Activated CD8-positive, alpha-beta memory T cell treated with anti-CD3 and anti-CD28 coated beads for 36 hours (primary cell): ENCODE data around the gene ADORA2A. TPM values are rescaled to one million over a fixed set of nuclear protein-coding genes. Genes with fewer than 3 reads are reported as not detected.

Source experiments
- CTCF ChIA-PET: fragments of 350-600 bp; sonication (Branson Sonifier 250); formaldehyde crosslinking; loops from one replicate; lab custom pipeline; 2021; ENCODE audit warnings: antibody characterized with exemption; lab: Charles Lee
- POLR2A ChIA-PET: fragments of 350-600 bp; sonication (Branson Sonifier 250); formaldehyde crosslinking; loops from one replicate; lab custom pipeline; 2021; ENCODE audit warnings: antibody characterized with exemption; lab: Charles Lee
- total RNA-seq, 2 experiments: library from RNA; stranded (reverse); gene quantifications; one replicate each; pipeline ENCODE4 v1.2.3, GENCODE V29; 2021

The ADORA2A gene
- total RNA-seq, 2 experiments from 2014 or later, result 39.8 to 41.7 TPM

DNA sequence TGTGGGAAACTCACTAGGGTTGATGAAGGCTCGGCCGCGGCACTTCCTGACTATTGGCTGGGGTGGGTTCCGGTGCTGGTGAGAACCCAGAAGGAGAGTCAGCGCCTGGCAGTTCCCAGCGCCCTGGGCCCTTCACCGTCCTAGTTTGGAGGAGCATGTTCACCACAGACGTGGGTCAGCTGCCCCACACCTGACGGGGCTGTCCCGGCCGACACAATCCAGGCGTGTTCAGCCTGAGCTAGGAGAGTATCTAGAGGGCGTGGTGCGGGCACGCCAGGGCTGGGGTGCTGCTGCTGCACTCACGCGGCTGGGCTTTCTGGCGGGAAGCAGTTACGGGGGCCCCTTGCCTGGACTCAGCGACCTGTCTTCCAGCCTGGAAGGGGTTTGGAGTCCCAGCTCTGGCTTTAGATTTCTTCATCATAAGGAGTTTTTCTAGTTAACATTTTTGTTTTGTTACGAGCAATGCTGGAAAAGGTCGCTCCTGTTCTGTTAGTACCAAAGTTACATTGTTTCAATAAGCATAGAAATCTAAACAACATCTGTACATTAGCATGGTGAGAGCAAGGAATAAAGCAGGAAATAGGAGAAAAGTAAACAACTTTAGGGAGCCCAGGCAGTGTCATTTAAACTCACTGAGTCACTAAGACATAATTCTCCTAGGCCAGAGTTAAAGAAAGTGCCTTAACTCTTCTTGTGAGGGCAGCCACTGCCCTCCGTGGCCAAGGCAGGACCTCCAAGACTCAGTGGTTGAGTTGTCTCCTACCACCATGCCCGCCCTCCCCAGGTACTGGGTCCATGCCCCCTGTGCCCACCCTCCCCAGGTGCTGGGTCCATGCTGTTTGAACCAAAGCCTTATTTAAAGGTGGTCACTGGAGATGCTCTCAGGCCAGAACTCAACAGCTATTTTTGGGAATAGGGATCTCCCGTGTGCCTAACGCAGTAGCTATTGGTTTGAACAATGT, 12.1 kb upstream of the ADORA2A start:
- ChIA-PET POLR2A (no interaction called here), CTCF (interaction anchor here (1.1 kb wide), 1 partner anchor 110 kb away, joined by 3 read pairs; no protein-coding TSS in a partner anchor)

DNA sequence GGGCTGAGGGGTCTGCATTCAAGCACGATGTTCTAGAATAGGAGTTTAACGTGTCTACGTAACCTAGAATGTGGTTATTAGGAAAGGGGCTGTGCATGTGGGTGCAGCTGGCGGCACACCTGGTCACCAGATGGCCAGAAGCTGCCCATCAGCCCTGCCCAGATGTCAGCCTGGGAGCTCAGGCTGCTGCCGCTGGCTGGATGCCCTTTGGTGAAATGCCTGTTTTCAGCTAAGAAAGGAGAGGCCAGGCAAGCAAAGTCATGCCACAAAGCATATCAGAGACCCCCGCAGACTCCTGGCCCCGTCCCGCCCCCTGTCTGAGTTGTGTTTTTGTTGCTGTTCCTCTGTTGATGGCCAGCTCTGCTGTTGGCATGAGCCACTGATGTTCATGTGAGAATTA, 11.3 kb upstream of the ADORA2A start:
- POLR2A ChIA-PET, result no interaction called here

DNA sequence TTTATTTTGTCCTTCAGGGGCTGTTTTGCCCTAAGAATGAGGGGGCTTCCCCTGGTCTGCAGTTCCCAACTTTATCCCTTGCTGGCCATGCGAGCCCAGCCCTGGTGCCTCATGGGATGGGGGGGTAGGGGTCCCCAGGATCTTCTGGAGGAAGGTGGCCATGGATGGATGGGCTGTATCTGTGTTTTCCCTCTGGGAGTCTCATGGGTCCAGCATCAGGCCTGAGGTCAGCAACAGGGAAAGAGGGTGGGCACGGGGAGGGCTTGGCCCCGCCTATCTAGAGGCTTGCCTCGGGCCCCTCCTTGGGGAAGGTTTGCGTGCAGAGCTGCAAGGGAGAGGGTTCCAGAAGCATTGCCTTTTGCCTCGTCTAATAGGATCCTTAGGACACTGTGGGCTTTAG, 10.8 kb upstream of the ADORA2A start:
- CTCF ChIA-PET, result interaction anchor here (0.6 to 1.1 kb wide), 2 partner anchors 105 to 806 kb away, joined by 3 read pairs; no protein-coding TSS in a partner anchor
- POLR2A ChIA-PET, result no interaction called here

More for the DNA sequence above, 11.3 kb upstream of the ADORA2A start:
- CTCF ChIA-PET, result interaction anchor here (0.6 kb wide), 1 partner anchor 805 kb away, joined by 3 read pairs; no protein-coding TSS in a partner anchor

DNA sequence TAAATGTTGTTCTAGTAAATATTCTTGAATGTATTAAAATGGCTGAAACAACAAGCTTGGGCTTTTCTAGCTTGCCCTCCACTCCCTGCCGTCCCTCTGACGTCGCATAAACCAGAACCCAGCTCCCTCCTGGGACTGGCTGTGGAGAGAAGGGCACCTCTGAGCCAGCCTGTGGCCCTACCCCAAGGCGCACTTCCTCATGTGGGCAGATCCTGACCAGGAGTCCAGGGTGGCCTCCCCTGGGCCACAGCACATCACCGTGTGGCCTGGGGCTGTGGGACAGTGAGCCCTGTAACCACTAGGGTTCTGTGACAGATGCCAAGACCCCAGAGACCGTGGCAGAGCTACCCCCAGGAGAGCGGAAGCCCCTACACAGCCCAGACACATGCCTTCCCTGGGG, 10.2 kb upstream of the ADORA2A start:
- ChIA-PET POLR2A (no interaction called here), CTCF (interaction anchor here (1.1 kb wide), 1 partner anchor 105 kb away, joined by 3 read pairs; no protein-coding TSS in a partner anchor)

DNA sequence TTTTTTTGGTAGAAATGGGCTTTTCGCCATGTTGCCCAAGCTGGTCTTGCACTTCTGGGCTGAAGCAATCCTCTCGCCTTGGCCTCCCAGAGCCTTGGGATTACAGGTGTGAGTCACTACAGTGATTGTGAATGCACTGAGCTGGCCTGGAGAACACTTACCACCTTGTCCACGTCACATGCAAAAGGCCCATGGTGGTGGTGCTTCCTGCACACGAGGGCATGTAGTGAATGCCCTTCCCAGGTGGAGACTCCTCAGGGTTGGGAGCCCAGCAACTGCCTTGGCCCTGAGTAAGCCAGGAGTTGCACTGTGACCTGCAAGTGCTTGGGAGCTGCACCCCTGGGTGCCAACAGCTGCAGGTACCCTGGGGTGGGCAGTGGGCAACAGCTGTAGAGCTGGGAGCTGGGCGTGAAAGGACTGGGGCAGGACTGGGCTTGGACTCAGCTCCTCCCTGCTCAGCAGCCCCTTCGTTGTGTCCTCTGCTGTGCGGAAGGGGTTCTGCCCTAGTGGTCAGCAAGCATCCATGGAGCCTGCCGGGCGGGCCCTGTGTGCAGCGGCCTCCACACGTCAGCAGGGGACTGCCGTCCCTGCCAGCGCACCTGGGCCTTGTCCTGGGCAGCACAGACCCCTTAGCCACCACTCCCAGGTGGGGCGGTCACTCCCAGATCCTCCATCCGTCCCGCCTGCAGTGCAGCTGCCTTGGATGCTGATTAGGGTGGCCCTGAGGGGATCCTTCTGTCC, 9.3 kb upstream of the ADORA2A start:
- ChIA-PET CTCF (no interaction called here), POLR2A (no interaction called here)

DNA sequence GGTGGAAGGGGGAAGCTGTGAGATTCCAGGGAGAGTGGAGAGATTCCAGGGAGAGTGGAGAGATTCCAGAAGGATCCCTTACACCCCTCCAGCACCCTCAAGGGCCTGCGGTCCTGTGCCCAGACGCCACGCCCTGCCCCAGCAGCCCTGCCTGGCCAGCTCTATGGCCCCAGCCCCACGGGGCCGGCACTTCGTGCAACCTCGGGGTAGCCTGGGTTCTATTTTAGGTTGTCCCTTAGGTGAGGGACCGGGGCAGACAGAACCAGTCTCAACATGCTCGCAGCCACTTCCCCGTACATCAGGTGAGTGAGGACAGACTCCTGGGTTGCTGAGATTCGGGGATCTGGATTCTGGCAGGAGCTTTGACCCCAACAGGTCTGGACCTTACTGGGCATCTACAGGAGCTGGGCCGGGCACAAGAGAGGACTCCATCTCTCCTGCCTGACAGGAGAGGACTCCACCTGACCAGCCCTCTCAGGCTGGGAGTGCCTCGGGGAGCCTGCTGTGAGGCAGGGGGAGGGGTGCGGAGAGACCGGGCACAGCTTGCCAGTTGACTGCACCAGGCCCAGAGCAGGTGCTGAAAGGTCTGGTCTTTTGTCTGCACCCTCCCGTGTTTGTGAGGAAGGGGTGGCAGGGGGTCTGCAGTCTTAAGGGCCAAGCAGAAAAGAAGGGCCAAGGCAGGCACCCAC, 8.5 kb upstream of the ADORA2A start:
- ChIA-PET CTCF (no interaction called here), POLR2A (no interaction called here)

DNA sequence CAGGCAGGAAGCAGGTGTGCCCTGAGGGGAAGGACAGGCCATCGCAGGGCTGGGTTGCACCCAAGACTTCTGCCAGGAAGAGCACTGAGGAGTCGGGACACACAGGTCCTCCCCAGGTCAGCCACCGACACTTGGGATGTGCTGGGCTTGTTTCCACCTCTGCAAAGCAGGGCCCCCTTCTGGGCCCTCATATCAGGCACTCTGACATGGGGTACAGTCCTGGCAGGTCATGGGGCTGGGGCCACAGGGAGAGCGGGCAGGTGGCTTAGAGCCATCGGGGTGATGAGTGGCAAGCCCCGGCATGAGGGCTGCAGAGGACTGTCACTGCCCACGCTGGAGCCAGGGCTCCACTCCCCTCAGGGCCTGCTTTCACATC, 7.9 kb upstream of the ADORA2A start:
- ChIA-PET POLR2A (interaction anchor here (0.6 kb wide), 1 partner anchor 531 kb away, joined by 3 read pairs; no protein-coding TSS in a partner anchor), CTCF (interaction anchor here (1.4 to 1.6 kb wide), 2 partner anchors 84 to 107 kb away, joined by 4 to 5 read pairs; no protein-coding TSS in a partner anchor)

DNA sequence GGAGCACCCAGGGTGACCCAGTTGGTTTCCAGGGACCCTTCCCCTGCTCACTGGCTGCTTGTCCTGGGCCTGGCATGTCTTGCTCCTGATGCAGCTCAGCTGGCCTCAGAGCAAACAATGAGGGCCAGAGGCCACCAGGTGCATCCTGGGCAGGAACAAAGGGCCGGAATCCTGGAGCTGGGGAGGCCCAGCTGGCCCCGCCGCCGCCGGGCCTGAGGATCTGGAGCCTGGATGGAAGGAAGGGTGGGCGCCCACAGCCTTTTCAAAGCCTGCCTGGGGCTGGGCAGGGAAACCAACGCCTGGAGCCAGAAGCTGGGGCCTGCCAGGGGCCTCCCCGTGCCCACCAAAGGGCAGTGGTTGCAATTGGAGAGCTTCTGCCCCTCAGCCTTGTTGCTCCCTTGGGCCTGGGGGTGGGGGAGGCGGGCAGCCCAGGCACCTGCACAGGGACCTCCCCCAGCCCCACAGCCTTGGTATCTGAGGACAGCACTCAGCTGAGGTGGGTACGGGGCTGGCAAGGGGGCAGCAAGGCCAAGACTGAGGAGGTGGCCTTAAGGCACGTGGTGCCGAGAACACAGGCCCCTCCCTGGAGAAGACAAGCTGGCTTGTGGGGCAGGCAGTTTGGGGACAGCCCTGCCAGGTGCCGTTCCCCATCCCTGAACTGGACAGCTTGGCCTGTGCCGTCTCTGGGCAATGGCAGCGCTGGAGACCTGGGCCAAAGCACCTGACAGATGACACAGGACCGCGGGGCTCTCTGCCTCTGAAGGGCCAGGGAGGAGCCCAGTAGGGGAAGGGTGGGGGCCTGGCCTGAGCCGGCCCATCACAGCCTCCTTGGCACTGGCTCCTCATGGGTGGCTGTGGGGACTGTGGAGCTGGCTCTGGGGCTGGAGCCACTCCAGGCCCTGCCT, 7.1 kb upstream of the ADORA2A start:
- ChIA-PET POLR2A (interaction anchor here (0.6 to 1.5 kb wide), 3 partner anchors 15 to 530 kb away, joined by 3 read pairs; no protein-coding TSS in a partner anchor), CTCF (interaction anchor here (1.4 to 4.1 kb wide), 4 partner anchors 62 to 106 kb away, joined by 3 to 20 read pairs (median 4); no protein-coding TSS in a partner anchor)

DNA sequence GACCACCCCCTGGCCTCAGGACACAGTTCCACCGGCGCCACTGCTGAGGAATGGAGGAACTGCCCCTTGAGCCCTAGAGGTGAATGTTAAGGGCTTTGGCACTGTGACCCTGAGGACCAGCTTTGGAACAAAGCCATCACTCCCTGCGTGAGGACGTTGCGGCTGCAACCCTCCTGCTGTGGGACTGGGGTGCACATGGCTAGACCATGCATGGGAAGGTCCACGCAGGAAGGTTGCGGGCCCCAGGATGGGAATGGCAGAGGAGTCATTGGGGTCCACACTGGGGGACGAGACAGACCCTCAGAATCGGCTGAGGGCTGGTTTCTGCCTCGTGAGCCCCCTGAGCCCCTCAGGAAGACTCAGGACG, 6.4 kb upstream of the ADORA2A start:
- ChIA-PET CTCF (interaction anchor here (1.4 to 4.1 kb wide), 4 partner anchors 62 to 106 kb away, joined by 3 to 20 read pairs (median 4); no protein-coding TSS in a partner anchor), POLR2A (interaction anchor here (0.6 to 1.5 kb wide), 2 partner anchors 14 to 72 kb away, joined by 3 read pairs; no protein-coding TSS in a partner anchor)

DNA sequence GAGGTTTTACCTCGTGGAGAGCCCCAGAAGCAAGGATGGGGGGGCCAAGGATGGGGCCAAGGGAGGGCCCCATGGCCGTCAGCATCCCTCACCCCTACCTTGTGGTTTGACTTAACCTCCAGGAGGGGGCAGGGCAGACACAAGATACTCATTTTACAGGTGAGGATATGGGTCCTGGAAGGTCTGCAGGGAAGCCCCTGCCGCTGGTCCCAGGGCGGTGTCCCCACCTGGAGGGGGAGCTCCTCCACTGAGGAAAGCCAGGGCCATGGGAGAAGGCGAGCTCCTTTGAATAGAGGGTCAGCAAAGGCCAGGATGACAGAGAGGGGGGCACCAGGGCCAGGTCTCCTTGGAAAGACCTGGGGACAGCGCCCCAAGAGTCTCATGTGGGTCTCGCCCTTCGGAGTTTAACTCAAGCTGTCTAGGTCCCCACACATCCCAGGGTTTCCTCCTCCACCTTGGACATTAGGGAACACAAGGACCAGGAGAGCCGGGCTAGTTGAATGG, 5.9 kb upstream of the ADORA2A start:
- CTCF ChIA-PET, result interaction anchor here (0.8 to 5.9 kb wide), 7 partner anchors 14 to 175 kb away, joined by 3 to 36 read pairs (median 8); no protein-coding TSS in a partner anchor
- POLR2A ChIA-PET, result interaction anchor here (1.3 to 1.5 kb wide), 2 partner anchors 14 to 86 kb away, joined by 3 read pairs; no protein-coding TSS in a partner anchor

DNA sequence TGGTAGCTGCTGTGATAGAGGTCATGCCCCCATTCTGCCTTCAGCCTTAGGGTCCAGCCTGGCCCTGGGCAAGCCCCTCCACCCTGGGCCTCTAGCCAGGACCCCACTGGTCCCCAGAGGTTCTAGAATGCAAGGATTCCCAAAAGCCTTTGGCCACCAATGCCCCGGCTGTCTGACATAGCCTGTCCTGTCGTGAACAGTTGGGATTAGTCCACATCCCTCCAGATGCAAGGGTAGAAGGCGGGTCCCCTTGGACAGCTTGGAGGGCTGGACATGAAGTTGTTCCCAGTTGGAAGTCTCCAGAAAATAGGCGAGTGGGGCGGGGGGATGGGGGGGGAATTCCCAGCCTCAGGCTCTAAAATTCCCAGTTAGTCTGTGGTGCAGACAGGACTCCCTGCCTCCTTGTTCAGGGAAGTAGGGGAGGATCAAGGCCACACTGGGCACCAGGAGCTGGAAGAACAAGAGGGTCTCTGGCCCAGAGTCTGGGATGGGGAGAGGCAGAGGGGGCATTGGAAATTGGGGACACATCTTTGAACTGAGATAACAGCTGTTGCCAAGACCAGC, 5.2 kb upstream of the ADORA2A start:
- POLR2A ChIA-PET, result interaction anchor here (1.0 to 1.3 kb wide), 2 partner anchors 39 to 85 kb away, joined by 3 to 4 read pairs; no protein-coding TSS in a partner anchor
- CTCF ChIA-PET, result interaction anchor here (0.6 to 5.9 kb wide), 8 partner anchors 13 to 392 kb away, joined by 3 to 36 read pairs (median 6); no protein-coding TSS in a partner anchor

DNA sequence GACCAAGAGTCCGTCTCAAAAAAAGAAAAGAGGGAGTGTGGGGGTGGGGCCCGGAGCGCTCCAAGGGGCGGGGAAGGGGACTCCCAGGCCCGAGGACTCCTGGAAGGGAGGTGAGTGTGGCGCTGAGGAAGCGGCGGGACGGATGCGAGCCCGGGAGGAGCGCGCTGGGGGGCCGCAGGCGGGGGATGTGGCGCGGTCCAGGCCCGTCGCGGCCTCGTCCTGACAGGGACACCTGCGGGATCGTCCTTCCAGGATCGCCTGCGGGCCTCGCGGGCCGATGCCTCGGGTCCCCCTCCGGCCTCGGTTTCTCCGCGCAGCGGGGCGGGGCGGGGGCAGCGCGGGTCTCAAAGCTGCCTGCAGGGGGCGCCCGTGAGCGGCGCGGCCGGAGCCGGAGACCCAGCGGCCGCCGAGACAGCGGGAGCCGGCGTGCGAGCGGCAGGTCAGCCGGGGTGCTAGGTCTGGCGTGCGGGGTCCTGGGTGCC, 3.8 kb upstream of the ADORA2A start:
- ChIA-PET POLR2A (interaction anchor here (0.6 to 1.8 kb wide), 8 partner anchors 11 to 1039 kb away, joined by 3 to 5 read pairs (median 3); no protein-coding TSS in a partner anchor), CTCF (interaction anchor here (0.8 to 5.9 kb wide), 16 partner anchors 11 to 138 kb away, joined by 3 to 36 read pairs (median 3); no protein-coding TSS in a partner anchor)

DNA sequence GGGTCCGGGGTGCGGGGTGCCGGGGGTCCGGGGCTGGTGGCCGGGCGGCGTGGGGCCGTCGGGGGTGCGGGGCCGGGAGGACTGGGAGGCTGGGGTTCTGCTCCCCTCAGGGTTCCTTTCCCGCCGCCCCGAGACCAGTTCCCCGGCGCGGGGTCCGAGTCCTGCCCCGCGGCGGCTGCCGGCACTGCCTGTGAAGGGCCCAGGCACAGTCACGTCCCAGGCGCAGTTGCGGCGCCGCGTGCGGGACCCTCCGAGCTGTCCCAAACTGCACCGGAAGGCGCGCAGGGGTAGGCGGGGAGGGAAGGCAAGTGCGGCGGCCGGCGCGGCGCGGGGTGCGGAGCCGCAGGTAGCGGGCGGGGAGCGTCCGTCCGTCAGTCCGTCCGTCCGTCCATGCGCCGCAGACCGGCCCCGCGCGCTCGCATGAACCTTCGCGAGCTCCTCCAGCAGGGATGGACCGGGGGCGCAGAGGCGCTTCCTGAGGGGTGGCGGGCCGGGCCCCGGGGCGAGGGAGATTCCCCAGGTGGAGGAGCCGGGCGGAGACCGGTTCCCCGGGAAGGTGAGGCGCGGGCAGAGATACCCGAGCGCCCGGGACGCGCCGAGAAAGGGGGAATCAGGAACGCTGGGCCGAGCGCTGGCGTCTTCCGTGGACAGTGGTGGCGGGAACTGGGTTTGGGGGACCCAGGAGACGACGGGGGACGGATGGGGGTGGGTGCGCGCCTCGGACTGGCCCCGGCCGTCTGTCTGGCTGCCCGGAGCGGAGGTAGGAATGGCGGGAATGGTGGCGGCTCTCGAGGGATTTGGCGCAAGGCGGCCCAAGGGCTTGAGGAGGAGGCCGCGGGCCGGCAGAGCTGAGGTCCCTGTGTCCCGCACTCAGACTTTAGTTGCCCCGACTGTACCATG, 3.1 kb upstream of the ADORA2A start:
- POLR2A ChIA-PET, result interaction anchor here (0.6 to 1.8 kb wide), 8 partner anchors 10 to 98 kb away, joined by 3 to 5 read pairs (median 4); no protein-coding TSS in a partner anchor

DNA sequence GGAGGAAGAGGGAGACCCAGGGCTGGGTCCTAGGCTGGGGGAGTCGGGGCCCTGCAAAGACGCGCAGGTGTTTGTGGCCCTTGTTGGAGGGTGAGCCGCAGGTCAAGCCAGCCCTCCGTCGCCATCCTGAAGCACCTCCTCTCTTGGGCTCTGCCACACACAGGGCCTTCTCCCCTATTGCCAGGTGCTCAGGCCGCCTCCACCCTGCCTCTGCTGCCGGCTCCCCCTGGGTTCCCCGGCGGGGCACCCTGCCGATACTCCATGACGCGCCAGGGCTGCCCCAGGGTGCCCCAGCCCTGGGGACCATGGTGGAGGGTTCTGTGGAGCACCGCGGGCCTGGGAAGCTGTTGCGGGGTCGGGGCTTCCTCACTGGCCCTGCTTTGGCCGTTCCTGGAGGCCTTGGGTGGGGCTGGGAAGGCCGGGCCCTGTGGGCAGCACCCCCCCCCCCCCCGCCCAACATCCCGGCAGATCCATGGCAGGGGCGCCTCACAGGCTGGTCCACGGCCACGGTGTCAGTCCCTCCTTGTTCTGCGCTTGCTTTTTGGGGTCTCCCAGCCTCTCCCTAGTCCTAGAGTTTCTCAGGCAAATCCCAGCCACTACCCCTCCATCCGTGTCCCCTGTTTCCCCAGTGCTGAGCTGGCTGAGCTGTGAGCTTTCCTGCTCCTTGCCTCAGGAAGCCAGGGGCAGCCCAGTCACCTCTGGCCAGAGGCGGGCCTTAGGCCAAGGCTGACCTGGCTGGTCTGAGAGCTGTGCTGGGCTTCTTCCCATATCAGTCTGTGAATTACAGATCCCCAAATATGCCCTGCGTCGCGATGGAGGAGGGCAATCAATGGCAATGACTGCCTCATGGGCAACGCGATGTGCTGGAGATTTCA, 2.3 kb upstream of the ADORA2A start:
- POLR2A ChIA-PET, result interaction anchor here (0.9 to 1.3 kb wide), 3 partner anchors 9 to 130 kb away, joined by 3 to 4 read pairs (median 4); partner anchors contain the start of gene GUCD1
- CTCF ChIA-PET, result interaction anchor here (0.7 to 5.9 kb wide), 6 partner anchors 10 to 101 kb away, joined by 3 to 36 read pairs (median 4); no protein-coding TSS in a partner anchor

More for the DNA sequence above, 3.1 kb upstream of the ADORA2A start:
- CTCF ChIA-PET, result interaction anchor here (0.7 to 5.9 kb wide), 16 partner anchors 11 to 139 kb away, joined by 3 to 36 read pairs (median 3); no protein-coding TSS in a partner anchor
